ENCODE results near the gene GUCY2F. TPM values are rescaled to one million over a fixed set of nuclear protein-coding genes. Genes with fewer than 3 reads are reported as not detected.

The GUCY2F gene
- total RNA-seq, 4 donors from 2014 or later: 0.17 TPM; not detected in 3

DNA sequence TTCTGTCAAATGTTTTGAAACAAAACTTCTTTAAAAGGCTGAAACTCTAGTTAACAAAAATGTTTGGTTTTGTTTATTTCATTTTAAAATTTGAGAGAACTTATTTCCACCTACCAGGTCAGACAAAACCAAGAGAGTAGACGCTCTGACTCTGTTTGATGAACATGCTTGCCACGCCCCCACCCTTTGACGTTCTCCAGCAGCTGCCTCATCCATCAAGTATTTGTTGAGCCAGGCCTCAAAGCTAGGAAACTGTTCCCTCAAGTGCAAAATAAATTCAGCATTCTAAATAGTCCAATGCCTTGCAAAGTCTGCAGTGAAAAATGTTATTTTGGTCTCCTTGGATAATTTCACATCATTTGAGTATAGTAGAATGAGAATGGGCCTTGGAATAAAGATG lies 121.6 kb downstream of the GUCY2F start:
- TF ChIP-seq, protein P1, sequence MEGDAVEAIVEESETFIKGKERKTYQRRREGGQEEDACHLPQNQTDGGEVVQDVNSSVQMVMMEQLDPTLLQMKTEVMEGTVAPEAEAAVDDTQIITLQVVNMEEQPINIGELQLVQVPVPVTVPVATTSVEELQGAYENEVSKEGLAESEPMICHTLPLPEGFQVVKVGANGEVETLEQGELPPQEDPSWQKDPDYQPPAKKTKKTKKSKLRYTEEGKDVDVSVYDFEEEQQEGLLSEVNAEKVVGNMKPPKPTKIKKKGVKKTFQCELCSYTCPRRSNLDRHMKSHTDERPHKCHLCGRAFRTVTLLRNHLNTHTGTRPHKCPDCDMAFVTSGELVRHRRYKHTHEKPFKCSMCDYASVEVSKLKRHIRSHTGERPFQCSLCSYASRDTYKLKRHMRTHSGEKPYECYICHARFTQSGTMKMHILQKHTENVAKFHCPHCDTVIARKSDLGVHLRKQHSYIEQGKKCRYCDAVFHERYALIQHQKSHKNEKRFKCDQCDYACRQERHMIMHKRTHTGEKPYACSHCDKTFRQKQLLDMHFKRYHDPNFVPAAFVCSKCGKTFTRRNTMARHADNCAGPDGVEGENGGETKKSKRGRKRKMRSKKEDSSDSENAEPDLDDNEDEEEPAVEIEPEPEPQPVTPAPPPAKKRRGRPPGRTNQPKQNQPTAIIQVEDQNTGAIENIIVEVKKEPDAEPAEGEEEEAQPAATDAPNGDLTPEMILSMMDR (IDR thresholded peaks at IDR 0.05; ENCODE audit: low read depth): no peak

DNA sequence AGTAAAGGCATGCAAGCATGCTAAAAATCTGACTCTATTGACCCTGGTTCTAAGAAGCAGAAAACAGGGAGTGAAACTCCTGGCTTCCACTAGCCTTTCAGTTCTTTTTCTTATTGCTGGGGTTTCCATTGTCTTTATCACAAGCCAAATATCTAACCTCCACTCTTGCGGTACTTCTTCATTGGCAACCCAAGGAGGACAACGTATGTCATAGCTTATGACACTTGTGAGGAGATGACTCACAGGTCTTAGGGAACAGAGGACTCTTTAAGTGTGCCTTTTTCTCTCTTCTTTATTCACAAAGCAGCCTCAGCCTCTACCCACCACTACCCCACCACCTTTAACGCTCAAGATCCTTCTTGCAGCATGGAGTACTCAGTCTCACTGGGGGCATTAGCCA lies 124.2 kb downstream of the GUCY2F start:
- TF ChIP-seq, protein P1 (IDR thresholded peaks at IDR 0.05; ENCODE audit: low read depth): no peak

DNA sequence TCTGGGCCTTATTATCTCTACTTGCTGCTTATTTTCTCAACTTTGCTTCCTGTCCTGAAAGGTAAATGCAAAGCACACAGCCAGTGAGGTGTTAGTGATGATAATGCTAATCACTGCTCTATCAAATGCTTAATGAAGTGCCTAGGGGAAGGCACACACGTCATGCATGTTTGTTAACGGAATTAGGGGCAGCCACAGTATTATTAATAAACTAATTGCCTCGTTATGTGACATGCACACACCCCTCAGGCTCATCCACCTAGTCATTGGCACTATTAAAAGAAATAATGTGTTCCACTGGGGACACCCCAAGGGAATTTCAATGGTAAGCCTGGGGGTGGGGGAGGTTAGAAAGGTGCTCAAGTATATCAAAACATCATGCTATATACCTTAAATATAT lies 125.2 kb downstream of the GUCY2F start:
- TF ChIP-seq, protein P1 (IDR thresholded peaks at IDR 0.05; ENCODE audit: low read depth): no peak

DNA sequence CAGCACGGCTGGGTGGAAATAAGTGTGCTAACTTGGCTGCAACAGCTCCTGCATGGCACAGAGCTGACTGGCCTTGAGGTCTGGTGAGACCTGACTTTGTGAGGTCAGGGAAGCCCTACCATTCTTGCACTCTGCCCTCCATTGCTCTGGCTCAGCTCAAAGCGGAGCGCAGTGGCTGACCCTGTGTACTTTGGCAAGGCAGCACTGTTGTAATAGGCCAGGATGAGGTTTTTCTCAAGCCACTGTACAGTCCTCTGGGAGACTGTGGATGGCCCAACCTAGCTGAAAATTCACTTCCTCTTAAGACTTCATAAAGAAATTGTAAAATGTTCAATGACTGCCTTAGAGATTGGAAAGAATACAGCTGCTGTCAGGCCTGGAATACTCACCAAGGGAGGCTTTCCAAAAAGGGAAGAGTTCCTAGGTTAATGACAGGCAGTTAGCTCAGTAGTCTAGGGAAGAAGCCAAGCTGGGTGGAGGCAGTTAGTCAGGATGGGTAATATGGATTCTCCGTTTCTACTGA lies 129.8 kb downstream of the GUCY2F start:
- TF ChIP-seq, protein P1 (IDR thresholded peaks at IDR 0.05; ENCODE audit: low read depth): no peak

DNA sequence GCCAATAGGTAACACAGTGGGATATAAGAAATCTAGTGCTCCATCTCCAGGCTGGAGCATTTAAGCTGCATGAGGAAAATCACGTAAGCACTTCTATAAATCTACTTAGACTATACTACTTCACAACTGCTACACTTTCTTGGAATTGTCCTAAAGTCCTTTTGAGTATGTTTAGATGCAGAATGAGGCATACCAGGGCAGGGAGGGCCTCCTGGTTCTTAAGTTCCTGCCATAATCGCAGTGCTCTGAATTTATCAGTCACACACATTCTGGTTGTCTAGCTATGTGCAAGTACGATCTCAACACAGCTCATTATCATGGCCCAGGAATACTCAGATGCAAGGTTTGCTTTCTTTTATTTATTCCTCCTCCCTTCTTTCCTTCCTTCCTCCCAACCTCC lies 130.3 kb downstream of the GUCY2F start:
- TF ChIP-seq, protein P1 (IDR thresholded peaks at IDR 0.05; ENCODE audit: low read depth): no peak

DNA sequence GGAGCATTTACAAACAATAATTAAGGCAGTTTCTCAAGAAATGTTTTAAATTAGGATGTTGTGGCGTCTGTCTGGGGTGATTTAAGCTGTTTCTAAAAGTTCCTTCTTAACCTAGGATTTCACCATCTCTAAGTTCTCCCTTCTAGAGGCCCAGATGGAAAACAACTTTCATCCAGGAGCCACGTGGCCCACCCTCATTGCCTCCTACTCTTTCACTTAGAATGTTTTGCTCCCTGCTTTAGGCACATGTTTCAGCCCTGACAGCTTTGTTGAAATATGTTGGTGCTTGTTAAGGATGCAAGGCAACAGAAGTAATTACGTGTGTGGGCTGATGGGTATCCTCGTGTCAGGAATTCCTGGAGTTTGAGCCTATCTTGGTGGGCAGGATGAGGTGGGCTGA lies 131.3 kb downstream of the GUCY2F start:
- TF ChIP-seq, protein P1 (IDR thresholded peaks at IDR 0.05; ENCODE audit: low read depth): no peak

DNA sequence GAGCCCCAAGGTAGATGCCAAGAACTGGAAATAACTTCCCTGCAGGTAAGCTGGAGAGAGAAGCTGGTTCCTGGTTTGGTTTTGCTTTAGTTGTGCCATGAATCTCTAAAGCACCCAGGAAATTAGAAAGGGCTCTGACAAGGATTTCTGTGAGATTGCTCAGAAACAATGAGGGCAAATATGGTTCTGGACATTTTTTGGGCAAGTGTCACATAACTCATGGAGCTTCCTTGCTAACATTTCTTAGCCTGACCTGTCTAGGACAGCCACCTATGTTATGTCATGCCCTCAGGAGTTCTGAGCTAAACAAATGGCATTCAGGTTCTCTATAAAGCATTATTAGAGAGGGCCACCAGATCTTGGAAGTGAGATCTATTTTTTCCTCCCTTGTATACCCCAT lies 131.8 kb downstream of the GUCY2F start:
- TF ChIP-seq, protein P1 (IDR thresholded peaks at IDR 0.05; ENCODE audit: low read depth): no peak

Data from subcutaneous adipose tissue (tissue), 4 donors.